Activated CD4-positive, alpha-beta T cell treated with anti-CD3 and anti-CD28 coated beads for 4 hours (primary cell): ENCODE measurements around the gene SPDYE2.
"Not testable (repeated sequence)": the region's sequence is repeated elsewhere in the genome, so short reads cannot be mapped to it uniquely, and the experiment has no call there.

Experiments used
- DNase-seq, 2 donors: peaks; one replicate each; pipeline ENCODE4 v3.0.0-alpha.2; 2020

SPDYE2 gene, protein sequence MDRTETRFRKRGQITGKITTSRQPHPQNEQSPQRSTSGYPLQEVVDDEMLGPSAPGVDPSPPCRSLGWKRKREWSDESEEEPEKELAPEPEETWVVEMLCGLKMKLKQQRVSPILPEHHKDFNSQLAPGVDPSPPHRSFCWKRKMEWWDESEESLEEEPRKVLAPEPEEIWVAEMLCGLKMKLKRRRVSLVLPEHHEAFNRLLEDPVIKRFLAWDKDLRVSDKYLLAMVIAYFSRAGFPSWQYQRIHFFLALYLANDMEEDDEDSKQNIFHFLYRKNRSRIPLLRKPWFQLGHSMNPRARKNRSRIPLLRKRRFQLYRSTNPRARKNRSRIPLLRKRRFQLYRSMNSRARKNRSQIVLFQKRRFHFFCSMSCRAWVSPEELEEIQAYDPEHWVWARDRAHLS

DNA sequence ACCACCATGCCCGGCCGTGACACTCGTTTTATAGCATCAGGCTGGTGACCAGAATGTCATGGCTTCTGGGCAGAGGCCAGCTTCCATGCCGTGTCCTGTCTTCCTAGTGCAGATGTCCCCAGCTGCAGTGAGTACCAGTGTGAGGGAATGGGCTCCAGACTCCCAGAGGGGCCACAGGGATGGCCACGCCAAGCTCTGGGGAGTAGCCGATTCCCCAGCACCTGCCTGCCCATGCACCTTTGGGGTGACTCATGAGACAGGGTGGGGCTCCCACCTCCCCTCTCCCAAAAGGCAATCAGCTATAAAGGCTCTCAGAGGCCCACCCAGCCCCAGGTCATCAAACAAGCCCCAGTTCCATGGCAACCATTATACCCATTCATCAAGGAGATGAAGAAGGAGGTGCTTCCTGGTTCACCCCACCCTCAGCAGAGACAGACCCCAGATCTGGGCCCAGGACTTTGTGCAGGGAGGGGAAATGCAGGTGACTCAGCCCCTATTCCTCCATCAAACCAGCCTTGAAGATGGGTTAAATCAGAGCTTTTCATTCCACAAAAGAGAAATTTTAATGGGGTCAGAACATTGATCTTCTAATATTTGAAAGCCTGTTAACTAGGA is at the start of gene SPDYE2:
Gene SPDYE2 (plus strand): TSS at position 419 of the 615 bp plus-strand sequence. CDS start 2,030 bp downstream, outside the sequence.
- not testable (repeated sequence) for DNase-seq

DNA sequence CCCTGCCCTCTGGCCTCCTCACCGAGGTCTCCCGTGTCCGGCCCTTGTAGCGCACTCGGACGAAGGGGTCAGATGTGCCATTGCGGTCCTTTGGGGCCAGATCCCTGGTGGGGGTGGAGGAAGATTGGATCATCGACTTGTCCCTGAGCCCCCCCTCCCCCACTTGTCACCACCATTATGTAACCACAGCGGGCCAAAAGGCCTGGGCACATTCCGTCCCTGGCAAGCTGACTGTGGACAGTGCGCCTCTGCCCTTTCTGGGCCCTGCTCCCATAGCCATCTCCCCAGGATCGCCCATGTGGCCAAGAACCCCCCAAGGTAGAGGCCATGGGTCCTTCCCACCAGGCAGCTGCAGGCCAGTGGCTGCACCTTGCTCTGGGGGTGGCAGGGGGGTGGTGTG is 47.9 kb upstream of the SPDYE2 start:
- not testable (repeated sequence) for DNase-seq

DNA sequence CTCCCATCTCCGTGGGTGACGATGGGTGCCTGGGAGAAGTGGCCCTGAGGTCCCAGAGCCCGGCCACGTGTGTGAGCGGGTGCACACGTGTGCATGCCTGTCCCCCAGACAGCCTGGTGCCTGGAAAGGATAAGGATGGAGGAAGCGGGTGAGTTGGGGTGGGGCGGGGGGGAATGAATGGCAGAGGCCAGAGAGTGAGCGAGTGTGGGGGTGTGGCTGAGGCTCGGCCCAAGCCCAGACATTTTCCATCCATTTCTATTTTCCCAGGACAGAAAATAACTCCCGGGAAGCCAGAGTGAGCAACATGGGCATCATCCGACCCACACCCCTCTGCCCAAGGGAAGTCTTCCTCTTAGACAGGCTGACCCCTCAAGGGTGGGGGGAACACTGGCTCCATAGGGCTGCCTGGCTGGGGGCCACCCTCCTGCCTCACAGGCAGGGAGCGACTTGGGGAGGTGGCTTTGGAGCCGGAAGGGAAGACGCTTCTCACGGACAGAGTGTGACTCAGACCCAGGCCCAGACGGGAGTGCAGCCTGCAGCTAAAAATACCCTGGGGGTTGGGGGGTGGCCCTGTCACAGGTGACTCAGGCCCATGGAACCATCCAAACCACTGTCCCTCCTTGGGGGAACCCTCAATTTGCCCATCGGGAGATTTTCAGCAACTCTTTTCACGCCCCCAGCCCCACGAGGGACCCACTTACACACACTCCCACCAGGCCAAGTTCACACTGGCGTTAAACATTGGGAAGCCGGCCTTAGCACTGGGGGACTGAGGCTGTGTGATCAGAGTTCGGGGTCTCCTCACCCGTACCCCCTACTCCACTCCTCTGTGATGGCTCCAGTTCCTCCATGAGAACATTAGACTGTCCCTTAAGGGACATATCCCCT is 45.5 kb upstream of the SPDYE2 start:
- DNase-seq: not testable (repeated sequence)

DNA sequence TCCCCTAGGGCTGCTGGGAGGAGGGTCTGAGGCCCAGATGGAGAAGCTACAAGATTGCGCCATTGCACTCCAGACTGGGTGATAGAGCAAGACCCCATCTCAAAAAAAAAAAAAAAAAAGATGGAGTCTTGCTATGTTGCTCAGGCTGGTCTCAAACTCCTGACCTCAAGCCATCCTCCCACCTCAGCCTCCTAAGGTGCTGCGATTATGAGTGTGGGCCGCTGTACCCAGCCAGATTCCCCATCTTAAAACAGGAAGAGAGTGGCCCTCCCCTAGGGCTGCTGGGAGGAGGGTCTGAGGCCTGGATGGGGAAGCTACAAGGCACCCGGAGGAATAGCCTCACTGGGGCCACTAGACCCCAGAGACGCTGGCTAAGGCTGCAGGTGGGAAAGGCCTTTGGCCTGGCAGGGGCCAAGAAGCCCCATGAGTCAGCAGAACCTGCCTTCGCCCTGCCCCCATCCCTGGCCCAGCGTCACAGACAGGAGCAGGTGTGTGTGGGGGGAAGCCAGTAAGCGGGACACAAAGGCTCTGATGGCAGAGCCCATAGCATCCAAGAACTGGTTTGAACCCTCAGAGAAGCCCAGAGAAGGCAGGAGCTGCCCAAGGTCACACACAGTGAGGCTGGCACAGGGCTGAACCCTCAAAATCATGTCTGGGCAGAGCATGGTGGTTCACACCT is 43.5 kb upstream of the SPDYE2 start:
- not testable (repeated sequence) for DNase-seq

DNA sequence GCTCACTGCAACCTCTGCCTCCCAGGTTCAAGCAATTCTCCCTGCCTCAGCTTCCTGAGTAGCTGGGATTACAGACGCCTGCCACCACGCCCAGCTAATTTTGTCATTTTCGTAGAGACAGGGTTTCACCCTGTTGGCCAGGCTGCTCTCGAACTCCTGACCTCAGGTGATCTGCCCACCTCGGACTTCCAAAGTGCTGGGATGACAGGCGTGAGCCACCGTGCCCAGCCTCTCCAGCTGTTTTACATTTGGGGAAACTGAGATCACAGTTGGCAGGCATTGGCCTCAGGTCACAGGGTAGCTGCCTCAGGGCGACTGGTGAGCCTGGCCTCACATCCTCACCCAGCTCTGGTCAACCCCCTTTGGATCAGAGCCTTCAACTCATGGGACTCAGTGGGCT is 40.5 kb upstream of the SPDYE2 start:
- not testable (repeated sequence) for DNase-seq

DNA sequence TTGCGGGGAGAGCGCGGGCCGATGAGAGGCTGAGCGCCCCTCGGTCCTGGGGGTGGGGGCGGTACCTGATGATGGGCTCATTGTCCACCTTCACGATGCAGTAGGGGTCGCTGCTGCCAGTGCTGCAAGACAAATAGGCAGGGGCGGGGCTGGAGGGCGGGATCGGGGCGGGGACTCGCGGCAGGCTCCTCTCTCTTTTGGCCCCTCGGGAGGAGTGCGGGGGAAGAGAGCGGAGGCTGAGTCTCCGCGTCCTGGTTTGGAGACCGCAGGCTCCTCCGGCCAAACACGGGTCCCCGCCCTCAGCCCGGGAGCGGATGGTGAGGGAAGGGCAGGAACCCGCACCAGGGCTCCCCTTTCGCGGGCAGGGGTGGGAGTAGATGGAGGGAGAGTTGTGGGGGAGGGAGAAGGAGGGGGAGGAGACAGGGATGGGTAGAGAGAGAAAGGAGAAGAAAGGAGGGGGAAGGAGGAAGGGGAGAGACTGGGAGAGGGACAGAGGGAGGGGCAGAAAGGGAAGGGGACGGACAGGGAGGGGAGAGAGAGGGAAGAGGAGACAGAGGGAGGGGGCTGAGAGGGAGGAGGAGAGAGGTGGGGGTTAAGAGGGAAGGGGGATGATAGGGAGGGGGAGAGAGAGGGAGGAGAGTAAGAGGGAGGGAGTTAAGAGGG is 39.0 kb upstream of the SPDYE2 start:
- not testable (repeated sequence) for DNase-seq

DNA sequence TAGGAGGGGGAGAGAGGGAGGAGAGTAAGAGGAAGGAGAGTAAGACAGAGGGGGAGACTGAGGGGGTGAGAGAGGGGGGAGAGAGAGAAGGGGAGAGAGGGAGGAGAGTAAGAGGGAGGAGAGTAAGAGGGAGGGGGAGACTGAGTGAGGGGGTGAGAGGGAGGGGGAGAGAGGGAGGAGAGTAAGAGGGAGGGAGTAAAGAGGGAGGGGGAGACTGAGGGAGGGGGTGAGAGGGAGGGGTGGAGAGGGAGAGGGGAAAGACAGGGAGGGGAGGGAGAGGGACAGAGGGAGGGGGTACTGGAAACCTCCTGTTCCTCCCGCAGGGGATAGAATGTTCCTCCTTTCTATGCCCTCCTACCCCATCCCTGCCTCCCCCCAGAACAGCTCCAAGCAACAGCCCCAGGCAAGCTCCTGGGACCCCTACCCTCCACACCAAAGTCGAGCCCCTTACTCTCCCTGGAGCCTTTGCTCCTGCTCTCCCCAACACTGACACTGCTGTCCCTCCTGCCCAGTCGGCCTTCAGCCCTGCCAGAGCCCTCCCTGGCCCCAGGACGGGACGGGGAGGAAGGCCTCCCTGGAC is 38.3 kb upstream of the SPDYE2 start:
- DNase-seq: not testable (repeated sequence)

DNA sequence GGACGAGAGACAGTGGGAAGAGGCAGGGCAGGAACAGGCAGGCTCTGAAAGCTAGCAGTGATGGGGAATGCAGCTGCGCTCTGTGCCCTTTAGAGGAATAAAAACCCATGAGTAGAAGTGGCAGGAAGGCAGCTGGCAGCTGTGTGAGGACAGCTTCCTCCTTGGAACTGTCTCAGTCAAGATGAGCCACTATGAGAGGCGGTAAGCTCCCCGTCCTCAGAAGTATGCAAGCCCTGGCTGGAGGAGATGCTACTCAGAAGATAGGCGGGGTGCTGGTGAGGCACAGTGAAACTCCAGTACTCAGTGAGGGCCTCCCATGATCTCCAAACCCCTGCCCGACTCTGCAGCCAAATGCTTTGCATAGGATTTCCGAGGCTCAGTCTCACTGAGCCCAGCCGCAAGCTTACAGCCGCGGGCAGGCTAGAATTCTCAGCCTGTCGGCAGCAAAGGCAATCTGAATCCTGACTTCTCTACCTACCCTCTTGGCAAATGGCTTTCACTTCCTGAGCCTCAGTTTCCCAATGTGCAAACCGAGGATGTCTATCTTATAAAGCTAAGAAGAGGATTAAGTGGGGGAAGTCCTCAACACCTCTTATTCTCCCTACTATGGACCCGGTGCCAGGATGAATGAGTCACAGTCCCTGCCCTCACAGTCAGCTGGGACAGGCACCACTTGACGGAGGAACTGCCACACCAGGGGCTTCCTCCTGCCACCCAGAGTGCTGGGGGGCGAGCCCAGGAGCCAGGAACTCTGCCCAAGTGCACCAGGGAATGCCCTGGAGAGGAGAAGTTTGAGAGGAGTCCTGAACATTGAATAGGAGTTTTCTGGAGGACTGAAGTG is 35.9 kb upstream of the SPDYE2 start:
- DNase-seq: not testable (repeated sequence)

DNA sequence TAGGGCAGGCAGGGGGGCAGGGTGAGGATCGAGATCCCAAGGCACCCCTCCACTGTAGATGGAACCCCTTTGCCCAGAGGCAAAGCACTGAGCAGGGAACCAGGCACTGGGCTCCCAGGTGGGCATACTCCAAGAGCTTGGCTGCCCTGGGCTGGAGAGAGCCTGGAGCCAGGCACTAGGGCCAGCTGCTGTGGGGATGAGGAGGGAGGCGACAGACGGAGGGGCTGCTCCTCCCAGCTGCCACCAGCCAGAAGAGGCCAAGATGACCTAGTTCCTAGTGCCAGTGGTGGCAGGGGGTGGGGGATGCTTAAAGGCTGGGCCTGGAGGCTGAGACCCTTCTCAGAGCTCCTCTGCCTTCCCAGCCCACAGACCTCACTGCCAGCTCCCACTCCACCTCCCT is 35.1 kb upstream of the SPDYE2 start:
- DNase-seq: not testable (repeated sequence)

DNA sequence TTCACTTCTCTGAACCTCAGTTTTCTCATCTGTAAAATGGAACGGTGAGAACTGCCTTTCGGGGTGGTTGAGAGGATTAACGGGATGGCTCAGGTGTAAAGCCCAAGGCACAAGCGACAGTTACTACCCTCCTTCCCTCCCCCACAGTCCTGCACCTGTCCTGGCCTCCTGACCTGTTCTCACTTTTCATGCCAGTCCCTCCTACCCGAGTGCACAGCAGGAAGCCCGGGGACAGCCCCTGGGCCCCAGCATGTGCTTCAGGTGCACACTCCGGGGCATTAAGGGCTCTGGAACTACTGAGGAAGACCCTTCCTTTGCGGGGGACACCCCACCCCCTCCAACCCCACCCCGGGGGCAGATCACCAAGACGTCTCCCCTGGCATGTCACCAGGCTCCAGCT is 34.1 kb upstream of the SPDYE2 start:
- not testable (repeated sequence) for DNase-seq

DNA sequence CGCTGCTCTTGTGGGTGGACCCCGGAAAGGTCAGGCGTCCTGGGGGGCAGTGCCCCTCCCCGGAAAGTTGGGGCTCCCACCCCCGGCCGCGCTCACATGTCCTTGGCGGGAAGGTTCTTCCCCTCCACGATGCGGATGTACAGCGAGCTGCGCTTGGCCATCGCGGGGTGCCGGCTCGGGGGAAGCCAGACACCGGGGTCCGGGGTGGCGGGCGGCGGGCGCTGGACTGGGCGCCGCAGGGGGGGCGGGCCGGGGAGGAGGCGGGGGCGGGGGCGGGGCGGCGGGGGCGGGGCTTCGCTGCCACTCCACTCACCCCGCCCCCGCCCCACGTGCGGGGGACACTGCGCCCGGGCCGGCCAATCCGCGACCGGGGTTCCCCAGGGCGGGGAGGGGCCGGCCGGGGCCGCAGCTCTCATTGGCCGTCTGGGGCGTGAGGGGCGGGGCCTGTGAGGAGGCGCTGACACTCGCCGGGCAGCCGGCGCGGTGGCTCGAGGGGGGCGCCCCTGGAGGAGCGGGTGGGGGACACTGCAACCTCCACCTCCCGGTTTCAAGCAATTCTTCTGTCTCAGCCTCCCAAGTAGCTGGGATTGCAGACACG is 33.4 kb upstream of the SPDYE2 start, which contains the start of gene RASA4B:
Gene RASA4B (minus strand): TSS at position 228 of the 598 bp plus-strand sequence. CDS start 67 bp downstream, at position 161.
- not testable (repeated sequence) for DNase-seq

DNA sequence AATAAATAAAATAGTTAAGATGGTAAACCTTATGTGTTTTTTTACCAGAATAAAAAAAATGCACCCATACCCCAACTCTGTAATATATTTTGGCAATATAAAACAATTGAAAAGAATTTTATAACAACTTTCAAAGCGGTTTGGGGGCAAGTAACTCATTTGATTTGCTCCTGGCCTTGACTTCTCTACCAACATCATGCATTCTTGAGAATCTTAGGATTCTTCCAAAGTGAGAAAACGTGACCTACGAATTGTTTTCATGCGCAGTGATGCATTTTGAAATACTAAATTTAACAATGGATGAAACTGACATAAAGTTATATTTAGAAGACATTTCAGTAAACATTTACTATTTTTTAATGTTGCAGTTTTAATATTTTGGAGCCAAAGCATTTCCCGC is 30.2 kb upstream of the SPDYE2 start:
- DNase-seq: not testable (repeated sequence)

DNA sequence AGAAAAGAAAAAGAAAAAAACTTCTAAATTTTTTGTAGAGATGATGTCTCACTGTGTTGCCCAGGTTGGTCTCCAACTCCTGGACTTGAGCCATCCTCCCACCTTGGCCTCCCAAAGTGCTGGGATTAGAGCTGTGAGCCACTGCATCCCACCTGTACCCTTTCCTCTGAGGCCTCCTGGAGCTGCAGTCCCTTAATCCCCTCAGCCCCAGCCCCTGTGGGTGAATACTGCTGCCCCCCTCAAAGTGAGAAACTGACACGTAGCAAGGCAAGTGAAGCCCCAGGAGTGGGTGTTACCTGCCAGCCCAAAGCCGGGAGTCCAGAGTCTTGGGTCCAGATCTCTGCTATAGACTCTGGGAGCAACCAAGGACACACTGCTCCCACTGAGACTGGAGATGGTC is 26.2 kb upstream of the SPDYE2 start:
- not testable (repeated sequence) for DNase-seq

DNA sequence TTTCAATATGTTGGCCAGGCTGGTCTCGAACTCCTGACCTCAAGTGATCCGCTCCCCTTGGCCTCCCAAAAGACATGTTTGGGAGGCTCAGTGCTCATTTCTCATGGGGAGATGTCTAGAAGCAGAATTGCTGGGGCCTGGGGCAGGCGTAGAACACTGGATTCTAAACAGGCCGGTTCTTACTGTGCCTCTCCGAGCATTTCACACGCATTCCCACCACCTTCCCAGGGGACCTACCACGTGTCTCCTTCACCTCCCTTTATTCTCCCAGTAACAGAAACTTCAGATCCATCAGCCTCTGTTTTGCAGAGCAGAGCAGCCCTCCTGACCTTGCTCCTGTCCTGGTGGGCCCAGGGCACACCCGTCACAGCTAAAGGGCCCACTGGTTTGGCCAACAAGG is 23.8 kb upstream of the SPDYE2 start:
- not testable (repeated sequence) for DNase-seq

DNA sequence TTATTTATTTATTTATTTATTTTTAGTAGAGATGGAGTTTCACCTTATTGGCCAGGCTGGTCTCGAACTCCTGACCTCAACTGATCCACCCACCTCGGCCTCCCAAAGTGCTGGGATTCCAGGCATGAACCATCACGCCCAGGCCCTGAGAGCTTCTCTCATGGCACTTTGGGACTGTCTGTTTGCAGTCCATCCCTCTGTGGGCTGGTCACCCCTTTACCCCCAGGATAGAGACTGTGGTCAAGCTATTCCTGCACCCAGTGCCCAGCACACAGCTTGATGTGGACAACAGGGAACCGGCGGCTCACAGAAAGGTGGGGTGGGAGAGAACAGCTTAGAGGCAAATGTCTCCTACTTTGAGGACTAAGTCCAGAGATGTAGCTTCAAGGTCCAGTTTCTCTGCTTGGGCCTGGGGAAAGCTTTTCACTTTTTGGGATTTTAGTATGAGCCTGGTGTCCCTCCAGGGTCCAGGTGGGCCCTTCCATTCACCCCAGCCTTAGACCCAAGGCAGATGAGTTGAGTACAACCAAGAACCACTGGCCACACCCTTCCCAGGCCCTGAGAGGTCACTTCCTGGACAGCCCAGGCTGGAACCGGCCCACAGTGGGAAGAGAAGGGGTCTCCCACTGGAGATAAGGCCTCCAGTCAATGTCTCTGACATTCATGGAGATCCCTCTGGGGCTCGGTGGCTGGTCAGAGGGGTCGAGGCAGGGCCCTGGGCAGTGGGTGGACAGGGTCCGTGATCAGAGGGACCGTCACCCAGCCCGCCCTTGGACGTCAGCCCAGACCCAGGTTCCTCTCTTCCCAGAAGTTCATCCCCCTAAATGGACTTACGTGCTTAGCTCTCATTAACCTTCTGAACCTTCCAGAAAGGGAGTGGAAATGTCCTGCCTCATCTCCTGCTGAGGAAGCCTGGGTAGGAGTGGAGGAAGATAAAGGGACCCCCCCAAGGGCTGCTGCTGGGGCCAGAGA is 22.9 kb upstream of the SPDYE2 start:
- DNase-seq: not testable (repeated sequence)

DNA sequence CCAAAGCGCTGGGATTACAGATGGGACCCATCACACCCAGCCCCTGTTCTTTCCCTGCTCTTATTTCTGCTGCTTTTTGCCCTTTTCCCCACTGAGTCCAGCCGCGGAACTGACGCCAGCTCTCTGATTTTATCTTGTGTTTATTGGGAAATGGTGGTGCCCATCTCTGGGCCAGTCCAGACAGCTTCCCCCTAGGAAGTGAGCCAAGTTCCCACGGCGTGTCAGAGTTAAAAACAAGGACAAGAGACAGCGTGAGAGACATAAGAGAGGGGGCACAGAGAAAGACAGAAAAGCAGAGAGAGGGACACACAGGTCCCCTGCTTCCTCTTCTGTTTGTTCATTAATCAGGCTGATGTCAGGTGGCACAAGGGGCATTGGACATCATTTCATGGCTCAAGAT is 19.4 kb upstream of the SPDYE2 start:
- not testable (repeated sequence) for DNase-seq

DNA sequence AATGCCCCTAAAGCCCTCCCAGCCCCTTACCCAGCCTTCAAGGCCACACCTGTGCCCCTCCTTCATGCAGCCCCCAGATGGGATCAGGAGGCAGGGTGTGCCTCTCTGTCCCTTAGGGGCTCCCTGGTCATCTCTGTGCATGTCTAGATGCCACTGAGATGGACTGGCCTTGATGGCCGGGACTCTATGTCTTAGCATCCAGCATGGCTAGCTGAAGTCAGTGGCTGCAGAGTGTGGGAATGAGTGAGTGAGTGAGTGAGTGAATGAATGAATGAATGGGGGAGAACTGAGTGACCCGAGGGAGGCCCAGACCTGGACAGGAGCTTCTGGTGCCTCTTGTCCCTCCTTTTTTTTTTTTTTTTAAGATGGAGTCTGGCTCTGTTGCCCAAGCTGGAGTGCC is 18.9 kb upstream of the SPDYE2 start:
- not testable (repeated sequence) for DNase-seq

DNA sequence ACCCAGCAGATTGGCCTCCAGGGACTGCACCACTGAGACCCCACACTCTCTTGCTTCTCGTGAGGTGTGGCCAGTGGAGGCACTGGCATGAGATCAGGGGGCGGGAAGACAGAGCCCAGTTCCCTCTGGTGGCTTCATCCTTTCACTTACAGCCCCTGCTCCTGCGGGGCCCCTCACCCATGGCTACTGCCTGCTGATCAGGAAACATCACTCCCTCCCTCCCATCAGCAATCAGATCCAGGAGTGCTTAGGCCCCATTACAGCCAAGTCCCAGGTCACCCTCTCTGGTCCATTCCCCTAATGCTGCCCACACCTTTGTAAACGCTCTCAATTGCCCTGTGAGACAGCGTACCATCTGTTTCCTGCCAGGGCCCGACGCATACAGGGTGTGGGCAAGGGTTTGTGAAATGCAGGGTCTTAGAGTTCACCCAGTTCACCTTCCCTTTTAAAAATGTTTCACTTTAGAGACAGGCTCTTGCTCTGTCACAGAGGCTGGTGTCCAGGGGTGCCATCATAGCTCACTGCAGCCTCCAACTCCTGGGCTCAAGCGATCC is 15.9 kb upstream of the SPDYE2 start:
- not testable (repeated sequence) for DNase-seq
